ENCODE results near the gene HLA-DRA. TPM values are rescaled to one million over a fixed set of nuclear protein-coding genes. Genes with fewer than 3 reads are reported as not detected.

HLA-DRA gene
- polyA plus RNA-seq, 1 of the 3 experiments (the other 2 are of a cell fraction) = 0.10 TPM

GRCh38 chr6:32424589-32425300 lies 14.9 kb upstream of the HLA-DRA start:
- H3K9me2 ChIP-seq = no peaks in the 10 kb centered on the region; the same call in 1 of the 2 replicates
- 10% methylated on average over 3 of the region's 3 CpGs for WGBS (ENCODE audit: low lambda C conversion rate)
- no peak overlapping the region for H3K27ac ChIP-seq (ENCODE audit: low read depth in 2 of 2, low read length in 1 of 2)
- no peak overlapping the region for H2AFZ ChIP-seq (ENCODE audit: low read depth)
- H3K79me2 ChIP-seq (ENCODE audit: insufficient read depth) = no peaks in the 10 kb centered on the region
- no peak overlapping the region for H3K9ac ChIP-seq
- H4K20me1 ChIP-seq (ENCODE audit: insufficient read depth) = no peaks in the 10 kb centered on the region
- DNase-seq = no peak
- no peaks in the 10 kb centered on the region for H3K4me1 ChIP-seq (ENCODE audit: control insufficient read depth in 1 of 2, insufficient read depth in 2 of 2, low read depth in 1 of 2, low read length in 1 of 2)
- ChIA-PET CTCF (interaction anchor here (1.2 to 5.9 kb wide), 4 partner anchors 11 to 446 kb away, joined by 3 to 29 read pairs (median 4); no protein-coding TSS in a partner anchor), POLR2A (no interaction called here)
- no peak for TF ChIP-seq MAX (IDR thresholded peaks at IDR 0.05; ENCODE audit: low read depth)
- TF ChIP-seq EZH2phosphoT487 (IDR thresholded peaks at IDR 0.05; ENCODE audit: borderline replicate concordance, low read depth) = no peak
- no peak for TF ChIP-seq GABPA (IDR thresholded peaks at IDR 0.05; ENCODE audit: low read depth)
- TF ChIP-seq JUND (IDR thresholded peaks at IDR 0.05) = no peak
- no peak for TF ChIP-seq RAD21 (IDR thresholded peaks at IDR 0.05; ENCODE audit: low read length)
- no peak for TF ChIP-seq FOSL2 (IDR thresholded peaks at IDR 0.05; ENCODE audit: borderline replicate concordance, low read depth)
- no peak for TF ChIP-seq RXRA (IDR thresholded peaks at IDR 0.05; ENCODE audit: borderline replicate concordance, low read depth)
- no peak for TF ChIP-seq FOXJ3 (CRISPR knock-in tag; IDR thresholded peaks at IDR 0.05)
- no peak for TF ChIP-seq NFIC (IDR thresholded peaks at IDR 0.05; ENCODE audit: borderline replicate concordance)
- no peak for TF ChIP-seq IRF3 (IDR thresholded peaks at IDR 0.05; ENCODE audit: low read depth, low read length)
- no peak for TF ChIP-seq TEAD4 (IDR thresholded peaks at IDR 0.05; ENCODE audit: borderline replicate concordance, insufficient read depth)
- no peak for TF ChIP-seq TAF1 (IDR thresholded peaks at IDR 0.05; ENCODE audit: borderline replicate concordance, low read depth, low read length)
- no peak for TF ChIP-seq CHD2 (IDR thresholded peaks at IDR 0.05; ENCODE audit: low read length, partially characterized antibody)
- TF ChIP-seq EP300 (IDR thresholded peaks at IDR 0.05; ENCODE audit: borderline replicate concordance in 1 of 2, low read depth in 1 of 2, low read length in 1 of 2) = no peak
- no peak for TF ChIP-seq TCF12 (IDR thresholded peaks at IDR 0.05)
- TF ChIP-seq USF2 (IDR thresholded peaks at IDR 0.05; ENCODE audit: borderline replicate concordance, low read depth, low read length) = no peak
- TF ChIP-seq CTCF (IDR thresholded peaks at IDR 0.05) = no peak
- H3K36me3 ChIP-seq (replicated peaks in 1 of 2; ENCODE audit: control insufficient read depth in 1 of 2, insufficient read depth in 2 of 2, low read length in 1 of 2) = no peaks in the 10 kb centered on the region
- H3K4me3 ChIP-seq (ENCODE audit: low read depth in 2 of 2, low read length in 1 of 2) = no peak overlapping the region
- no peaks in the 10 kb centered on the region for H3K9me3 ChIP-seq
- H3K4me2 ChIP-seq = no peak overlapping the region
- peaks cover 13% of the 10 kb centered on the region for H3K27me3 ChIP-seq (ENCODE audit: insufficient read depth)
- no peaks in the 10 kb centered on the region for H3F3A ChIP-seq (replicated peaks; ENCODE audit: insufficient read depth)

Measured in SK-N-SH (cell line).